H9 (cell line): Measurements from ENCODE around the gene GOLGA3. TPM values are rescaled to one million over a fixed set of nuclear protein-coding genes. Genes with fewer than 3 reads are reported as not detected.

ENCODE experiments used
- DNase-seq: peaks from one replicate; pipeline ENCODE4 v3.0.0-alpha.2; 2017
- H2AFZ ChIP-seq: one replicate; pipeline ENCODE4 v1.6.1; 2013; ENCODE audit warnings: mild to moderate bottlenecking, low read length, control low read depth, moderate library complexity
- H2AK5ac ChIP-seq: 2 replicates; pipeline ENCODE4 v1.6.1; 2013; ENCODE audit warnings: low read length, control low read depth, mixed read lengths; ENCODE audit not compliant: insufficient read length
- H2BK120ac ChIP-seq: one replicate; pipeline ENCODE4 v1.6.1; 2013; ENCODE audit warnings: low read depth, mild to moderate bottlenecking, low read length, control low read depth, inconsistent platforms; ENCODE audit not compliant: poor library complexity, severe bottlenecking
- H2BK12ac ChIP-seq: 2 replicates; pipeline ENCODE4 v1.6.1; 2013; ENCODE audit warnings: low read length, control low read depth, mixed read lengths, low read depth; ENCODE audit not compliant: insufficient read length
- H2BK15ac ChIP-seq: 2 replicates; pipeline ENCODE4 v1.6.1; 2013; ENCODE audit warnings: low read depth, low read length, control low read depth
- H2BK20ac ChIP-seq: one replicate; pipeline ENCODE4 v1.6.1; 2013; ENCODE audit warnings: low read depth, mild to moderate bottlenecking, low read length, control low read depth, inconsistent platforms; ENCODE audit not compliant: poor library complexity, severe bottlenecking
- H2BK5ac ChIP-seq: 2 replicates; pipeline ENCODE4 v1.6.1; 2013; ENCODE audit warnings: low read length, control low read depth, mixed read lengths; ENCODE audit not compliant: insufficient read length
- H3K14ac ChIP-seq: 2 replicates; pipeline ENCODE4 v1.6.1; 2013; ENCODE audit warnings: low read length, control low read depth; ENCODE audit not compliant: insufficient read depth
- H3K18ac ChIP-seq: 2 replicates; pipeline ENCODE4 v1.6.1; 2013; ENCODE audit warnings: low read depth, mild to moderate bottlenecking, mixed read lengths, low read length, control low read depth; ENCODE audit not compliant: insufficient read length
- H3K23ac ChIP-seq: 2 replicates; pipeline ENCODE4 v1.6.1; 2013; ENCODE audit warnings: low read length, control low read depth, mixed read lengths, low read depth; ENCODE audit not compliant: insufficient read length
- H3K23me2 ChIP-seq: 2 replicates; pipeline ENCODE4 v1.6.1; 2013; ENCODE audit warnings: low read depth, mild to moderate bottlenecking, mixed read lengths, low read length, control low read depth; ENCODE audit not compliant: insufficient read length, poor library complexity, severe bottlenecking
- H3K27ac ChIP-seq: 2 replicates; pipeline ENCODE4 v1.5.1; 2013; ENCODE audit warnings: low read length, control low read depth, mixed read lengths, low read depth; ENCODE audit not compliant: insufficient read length
- H3K27me3 ChIP-seq: 2 replicates; pipeline ENCODE4 v1.6.1; 2013; ENCODE audit warnings: low read length, control low read depth, inconsistent platforms; ENCODE audit not compliant: insufficient read depth
- H3K4ac ChIP-seq: 2 replicates; pipeline ENCODE4 v1.6.1; 2013; ENCODE audit warnings: low read depth, mild to moderate bottlenecking, control low read depth, inconsistent platforms, low read length, moderate library complexity
- H3K4me1 ChIP-seq: 2 replicates; pipeline ENCODE4 v1.6.1; 2013; ENCODE audit warnings: low read length, control low read depth, inconsistent platforms; ENCODE audit not compliant: insufficient read depth
- H3K4me2 ChIP-seq: 2 replicates; pipeline ENCODE4 v1.6.1; 2013; ENCODE audit warnings: low read length, control low read depth, mixed read lengths; ENCODE audit not compliant: insufficient read length, insufficient read depth
- H3K56ac ChIP-seq: 2 replicates; pipeline ENCODE4 v1.6.1; 2013; ENCODE audit warnings: low read depth, mild to moderate bottlenecking, mixed read lengths, low read length, control low read depth; ENCODE audit not compliant: insufficient read length
- H3K79me1 ChIP-seq: 2 replicates; pipeline ENCODE4 v1.6.1; 2013; ENCODE audit warnings: low read depth, mild to moderate bottlenecking, moderate library complexity, low read length, control low read depth, inconsistent platforms; ENCODE audit not compliant: insufficient read depth, poor library complexity, severe bottlenecking
- H3K79me2 ChIP-seq: 2 replicates; pipeline ENCODE4 v1.6.1; 2013; ENCODE audit warnings: low read length, control low read depth, inconsistent platforms; ENCODE audit not compliant: insufficient read depth
- H3K9ac ChIP-seq: 2 replicates; pipeline ENCODE4 v1.6.1; 2013; ENCODE audit warnings: low read length, control low read depth, mixed read lengths; ENCODE audit not compliant: insufficient read length; ENCODE audit errors: extremely low read depth
- H3K9me3 ChIP-seq: one replicate; pipeline ENCODE4 v1.6.1; 2013; ENCODE audit warnings: low read depth, low read length, inconsistent platforms; ENCODE audit not compliant: control insufficient read depth
- H3T11ph ChIP-seq: one replicate; pipeline ENCODE4 v1.6.1; 2013; ENCODE audit warnings: mild to moderate bottlenecking, low read length, control low read depth, inconsistent platforms
- H4K20me1 ChIP-seq: one replicate; pipeline ENCODE4 v1.6.1; 2013; ENCODE audit not compliant: control insufficient read depth, insufficient read length, insufficient read depth
- H4K5ac ChIP-seq: 2 replicates; pipeline ENCODE4 v1.6.1; 2013; ENCODE audit warnings: low read depth, mild to moderate bottlenecking, mixed read lengths, low read length, control low read depth; ENCODE audit not compliant: insufficient read length
- H4K8ac ChIP-seq: replicated peaks from 2 replicates; pipeline ENCODE4 v1.6.1; 2013; ENCODE audit warnings: low read length, control low read depth, mixed read lengths, low read depth; ENCODE audit not compliant: insufficient read length
- H4K91ac ChIP-seq: 2 replicates; pipeline ENCODE4 v1.6.1; 2013; ENCODE audit warnings: low read depth, mild to moderate bottlenecking, moderate library complexity, mixed read lengths, low read length, control low read depth; ENCODE audit not compliant: insufficient read length
- H3K27ac Mint-ChIP-seq, 3 experiments: 2 replicates in 2 of 3; 3 replicates in 1 of 3; pipeline ENCODE4 v1.8.0; 2020 to 2021; ENCODE audit warnings: mixed read lengths in 3 of 3, mild to moderate bottlenecking in 1 of 3, moderate library complexity in 1 of 3
- H3K27me3 Mint-ChIP-seq: 2 replicates; pipeline ENCODE4 v1.8.0; 2021; ENCODE audit warnings: low read depth, mild to moderate bottlenecking, moderate library complexity, mixed read lengths
- H3K36me3 Mint-ChIP-seq, 3 experiments: 2 replicates in 2 of 3; 3 replicates in 1 of 3; pipeline ENCODE4 v1.8.0; 2020 to 2021; ENCODE audit warnings: low read depth in 3 of 3, mixed read lengths in 3 of 3; ENCODE audit not compliant: insufficient read depth in 1 of 3
- H3K4me1 Mint-ChIP-seq, 2 experiments: 2 replicates each; pipeline ENCODE4 v1.8.0; 2020; ENCODE audit warnings: mixed read lengths in 2 of 2
- H3K4me3 Mint-ChIP-seq, 2 experiments: 2 replicates in 1 of 2; 3 replicates in 1 of 2; pipeline ENCODE4 v1.8.0; 2020 to 2021; ENCODE audit warnings: mild to moderate bottlenecking in 2 of 2, mixed read lengths in 2 of 2, moderate library complexity in 1 of 2
- H3K9me3 Mint-ChIP-seq, 2 experiments: 2 replicates in 1 of 2; 3 replicates in 1 of 2; pipeline ENCODE4 v1.8.0; 2020; ENCODE audit warnings: mild to moderate bottlenecking in 2 of 2, mixed read lengths in 2 of 2, moderate library complexity in 1 of 2
- WGBS: extraction: QIAGEN DNeasy Blood & Tissue Kit; methylation state at CpG from one replicate; pipeline ENCODE4 v1.1.7; 2013; ENCODE audit warnings: missing lambda C conversion rate, low lambda C conversion rate, mixed read lengths; ENCODE audit not compliant: insufficient read length; ENCODE audit errors: extremely low coverage; 5-methylcytosine and 5-hydroxymethylcytosine counted together
- total RNA-seq: library from RNA; stranded (reverse); gene quantifications from 2 replicates; pipeline ENCODE4 v1.2.1, GENCODE V29; 2021
- TF ChIP-seq, protein P1 (sequence below): fragments of 200-600 bp; sonication (generic); conservative IDR thresholded peaks from 3 replicates; pipeline ENCODE4 v1.8.0; 2021; ENCODE audit warnings: antibody characterized with exemption, mild to moderate bottlenecking

Gene GOLGA3
- total RNA-seq, 1 experiment from 2014 or later = 40.1 TPM

DNA sequence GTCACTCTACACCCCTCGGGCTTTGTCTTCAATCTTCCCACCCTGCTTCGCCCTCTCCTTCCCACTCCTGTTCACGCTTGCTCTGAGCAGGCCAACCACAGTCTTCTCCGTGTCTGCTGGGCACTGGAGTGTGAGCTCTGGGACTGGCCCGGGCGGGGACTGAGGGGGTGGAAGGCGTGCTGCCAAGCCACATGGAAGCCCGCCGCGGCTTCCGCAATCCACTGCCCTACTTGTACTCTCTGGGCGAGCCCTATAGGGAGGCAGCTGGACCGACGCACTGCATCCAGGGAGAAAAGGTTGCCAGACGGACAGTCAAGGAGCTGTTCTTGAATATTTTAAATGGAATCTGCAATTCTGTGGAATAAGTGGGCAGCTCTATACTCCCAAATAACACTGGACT is 24.8 kb downstream of the GOLGA3 start:
- peaks cover 52 to 87% (median 77%) of the 10 kb centered on the region in 3 experiments for H3K36me3 Mint-ChIP-seq
- Histone ChIP-seq H4K5ac (no peak overlapping the region), H2BK120ac (no peak overlapping the region)

More for the DNA sequence above, 24.8 kb downstream of the GOLGA3 start:
- Histone ChIP-seq H3K23me2 (no peaks in the 10 kb centered on the region), H2BK5ac (no peak overlapping the region), H4K8ac (no peak overlapping the region), H3K9ac (no peak overlapping the region), H2BK20ac (no peak overlapping the region), H3K27me3 (no peaks in the 10 kb centered on the region), H2AK5ac (no peak overlapping the region), H3K79me1 (no peaks in the 10 kb centered on the region), H3K4me1 (no peaks in the 10 kb centered on the region), H3K23ac (no peak overlapping the region), H4K20me1 (no peaks in the 10 kb centered on the region), H3K27ac (no peak overlapping the region), H3K56ac (no peak overlapping the region), H3K18ac (no peak overlapping the region), H3K9me3 (no peaks in the 10 kb centered on the region), H2BK12ac (no peak overlapping the region), H3K4ac (no peak overlapping the region), H3T11ph (no peak overlapping the region), H3K14ac (no peak overlapping the region), H3K4me2 (no peak overlapping the region), H2AFZ (no peak overlapping the region), H2BK15ac (no peak overlapping the region), H3K79me2 (no peaks in the 10 kb centered on the region), H4K91ac (no peak overlapping the region)
- WGBS = no CpG with 5 or more reads among the region's 15 CpGs
- no peak overlapping the region for H3K4me3 Mint-ChIP-seq
- no peaks in the 10 kb centered on the region; the same call in 1 of the 2 replicates for H3K27me3 Mint-ChIP-seq
- H3K9me3 Mint-ChIP-seq = no peaks in the 10 kb centered on the region
- TF ChIP-seq, protein P1, sequence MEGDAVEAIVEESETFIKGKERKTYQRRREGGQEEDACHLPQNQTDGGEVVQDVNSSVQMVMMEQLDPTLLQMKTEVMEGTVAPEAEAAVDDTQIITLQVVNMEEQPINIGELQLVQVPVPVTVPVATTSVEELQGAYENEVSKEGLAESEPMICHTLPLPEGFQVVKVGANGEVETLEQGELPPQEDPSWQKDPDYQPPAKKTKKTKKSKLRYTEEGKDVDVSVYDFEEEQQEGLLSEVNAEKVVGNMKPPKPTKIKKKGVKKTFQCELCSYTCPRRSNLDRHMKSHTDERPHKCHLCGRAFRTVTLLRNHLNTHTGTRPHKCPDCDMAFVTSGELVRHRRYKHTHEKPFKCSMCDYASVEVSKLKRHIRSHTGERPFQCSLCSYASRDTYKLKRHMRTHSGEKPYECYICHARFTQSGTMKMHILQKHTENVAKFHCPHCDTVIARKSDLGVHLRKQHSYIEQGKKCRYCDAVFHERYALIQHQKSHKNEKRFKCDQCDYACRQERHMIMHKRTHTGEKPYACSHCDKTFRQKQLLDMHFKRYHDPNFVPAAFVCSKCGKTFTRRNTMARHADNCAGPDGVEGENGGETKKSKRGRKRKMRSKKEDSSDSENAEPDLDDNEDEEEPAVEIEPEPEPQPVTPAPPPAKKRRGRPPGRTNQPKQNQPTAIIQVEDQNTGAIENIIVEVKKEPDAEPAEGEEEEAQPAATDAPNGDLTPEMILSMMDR = no peak
- 0 out of 7 replicates have a peak overlapping the region, but pooled peaks of 1 of the 3 experiments have one; percentile 70 for H3K27ac Mint-ChIP-seq
- H3K4me1 Mint-ChIP-seq = no peaks in the 10 kb centered on the region
- no peak for DNase-seq
